Measurements from ENCODE around the gene PPIB. TPM values are rescaled to one million over a fixed set of nuclear protein-coding genes. Genes with fewer than 3 reads are reported as not detected.

PPIB gene
- total RNA-seq, 1 donor from 2014 or later: 491 TPM

GRCh38 chr15:64141798-64142512 is 20.9 kb downstream of the PPIB start:
- peaks cover 12% of the 10 kb centered on the region for H3K4me1 Mint-ChIP-seq (ENCODE audit: low read depth)

GRCh38 chr15:64138331-64138941 is 24.4 kb downstream of the PPIB start:
- H3K27me3 Mint-ChIP-seq: no peaks in the 10 kb centered on the region
- H3K27ac Mint-ChIP-seq: no peak overlapping the region
- H3K4me3 Mint-ChIP-seq (ENCODE audit: low read depth): no peak overlapping the region
- TF ChIP-seq CTCF (IDR thresholded peaks at IDR 0.05; ENCODE audit: unreplicated experiment): no peak
- peaks cover 2% of the 10 kb centered on the region for H3K4me1 Mint-ChIP-seq (ENCODE audit: low read depth)
- no peak for DNase-seq (ENCODE audit: low spot score, unreplicated experiment)
- peaks cover 10% of the 10 kb centered on the region for H3K36me3 Mint-ChIP-seq (ENCODE audit: insufficient read depth)
- no peaks in the 10 kb centered on the region for H3K9me3 Mint-ChIP-seq (ENCODE audit: low read depth)

More at GRCh38 chr15:64141798-64142512, 20.9 kb downstream of the PPIB start:
- peak overlapping the region; percentile 48 for H3K27ac Mint-ChIP-seq
- no peak for TF ChIP-seq CTCF (IDR thresholded peaks at IDR 0.05; ENCODE audit: unreplicated experiment)
- no peak for DNase-seq (ENCODE audit: low spot score, unreplicated experiment)
- H3K4me3 Mint-ChIP-seq (ENCODE audit: low read depth): no peak overlapping the region
- H3K36me3 Mint-ChIP-seq (ENCODE audit: insufficient read depth): peaks cover 10% of the 10 kb centered on the region
- no peaks in the 10 kb centered on the region for H3K27me3 Mint-ChIP-seq
- H3K9me3 Mint-ChIP-seq (ENCODE audit: low read depth): no peaks in the 10 kb centered on the region

GRCh38 chr15:64137226-64137833 is 25.5 kb downstream of the PPIB start:
- DNase-seq (ENCODE audit: low spot score, unreplicated experiment): no peak
- Mint-ChIP-seq H3K4me1 (ENCODE audit: low read depth) (no peaks in the 10 kb centered on the region), H3K27me3 (no peaks in the 10 kb centered on the region), H3K4me3 (ENCODE audit: low read depth) (no peak overlapping the region), H3K27ac (no peak overlapping the region), H3K9me3 (ENCODE audit: low read depth) (no peaks in the 10 kb centered on the region), H3K36me3 (ENCODE audit: insufficient read depth) (peaks cover 13% of the 10 kb centered on the region)
- no peak for TF ChIP-seq CTCF (IDR thresholded peaks at IDR 0.05; ENCODE audit: unreplicated experiment)

GRCh38 chr15:64136347-64136746 is 26.5 kb downstream of the PPIB start:
- no peak for TF ChIP-seq CTCF (IDR thresholded peaks at IDR 0.05; ENCODE audit: unreplicated experiment)
- Mint-ChIP-seq H3K9me3 (ENCODE audit: low read depth) (no peaks in the 10 kb centered on the region), H3K27me3 (no peaks in the 10 kb centered on the region), H3K36me3 (ENCODE audit: insufficient read depth) (peaks cover 20% of the 10 kb centered on the region), H3K27ac (no peak overlapping the region), H3K4me3 (ENCODE audit: low read depth) (no peak overlapping the region), H3K4me1 (ENCODE audit: low read depth) (no peaks in the 10 kb centered on the region)
- DNase-seq (ENCODE audit: low spot score, unreplicated experiment): no peak

- Mint-ChIP-seq H3K36me3 (ENCODE audit: insufficient read depth) (peaks cover 22% of the 10 kb centered on the region), H3K4me1 (ENCODE audit: low read depth) (no peaks in the 10 kb centered on the region), H3K27ac (no peak overlapping the region), H3K27me3 (no peaks in the 10 kb centered on the region), H3K4me3 (ENCODE audit: low read depth) (no peak overlapping the region), H3K9me3 (ENCODE audit: low read depth) (no peaks in the 10 kb centered on the region)
- no peak for TF ChIP-seq CTCF (IDR thresholded peaks at IDR 0.05; ENCODE audit: unreplicated experiment)
- DNase-seq (ENCODE audit: low spot score, unreplicated experiment): no peak
These were observed 28.4 kb downstream of the PPIB start for GRCh38 chr15:64134345-64134829.
